Thymus (tissue), 14 donors: Measurements from ENCODE around the gene RNF26. TPM values are rescaled to one million over a fixed set of nuclear protein-coding genes. Genes with fewer than 3 reads are reported as not detected.

Experiments
- DNase-seq, 9 donors: peaks; one replicate each; pipeline ENCODE4 v3.0.0-alpha.2; 2013; ENCODE audit warnings: low spot score in 9 of 9, low read depth in 6 of 9, missing footprints in 1 of 9
- H3K27ac ChIP-seq, 2 donors: one replicate each; pipeline ENCODE4 v1.5.1; 2013; ENCODE audit warnings: control low read depth in 1 of 2, low read depth in 1 of 2, low read length in 1 of 2, mild to moderate bottlenecking in 1 of 2, moderate library complexity in 1 of 2
- H3K27me3 ChIP-seq, 2 donors: one replicate each; pipeline ENCODE4 v1.5.1; 2013; ENCODE audit warnings: low read length in 1 of 2; ENCODE audit not compliant: control insufficient read depth in 2 of 2, insufficient read depth in 1 of 2
- H3K36me3 ChIP-seq, 2 donors: one replicate each; pipeline ENCODE4 v1.5.1; 2013; ENCODE audit warnings: low read length in 1 of 2, mild to moderate bottlenecking in 1 of 2, moderate library complexity in 1 of 2; ENCODE audit not compliant: control insufficient read depth in 2 of 2, insufficient read depth in 2 of 2
- H3K4me1 ChIP-seq, 2 donors: one replicate each; pipeline ENCODE4 v1.5.1; 2013; ENCODE audit warnings: low read length in 2 of 2; ENCODE audit not compliant: control insufficient read depth in 2 of 2, insufficient read depth in 2 of 2
- H3K4me3 ChIP-seq, 2 donors: one replicate each; pipeline ENCODE4 v1.5.1; 2013; ENCODE audit warnings: low read length in 2 of 2, control low read depth in 1 of 2, mild to moderate bottlenecking in 1 of 2
- H3K9me3 ChIP-seq, 2 donors: one replicate each; pipeline ENCODE4 v1.5.1; 2013; ENCODE audit warnings: low read length in 1 of 2, mild to moderate bottlenecking in 1 of 2; ENCODE audit not compliant: control insufficient read depth in 2 of 2, insufficient read depth in 1 of 2
- WGBS: extraction: QIAGEN DNeasy Blood & Tissue Kit; methylation state at CpG from one replicate; pipeline ENCODE4 v1.1.7; 2013; 5-methylcytosine and 5-hydroxymethylcytosine counted together
- long read RNA-seq, 10 donors: transcript quantifications; one replicate each; lab custom pipeline, GENCODE V29; 2026
- polyA plus RNA-seq: library from polyadenylated mRNA; stranded (reverse); fragments of 200-250 nt; gene quantifications from one replicate; pipeline ENCODE4 v1.2.3, GENCODE V29; 2013
- total RNA-seq: library from RNA; stranded (reverse); fragments of 120-200 nt; gene quantifications from one replicate; pipeline ENCODE4 v1.2.4, GENCODE V29; 2013
- donor health status: healthy.

The RNF26 gene
- 2.7 TPM for total RNA-seq
- 9.0 TPM for polyA plus RNA-seq
- long read RNA-seq, donor 1, result 0 reads
- long read RNA-seq, donor 2, result 0 reads
- long read RNA-seq, donor 3, transcript RNF26-201 (1 exons, 2,787 nt), result major isoform, 33 of 33 reads
- long read RNA-seq, donor 3, partial matches to known transcripts, result 0 of 33 reads
- long read RNA-seq, donor 3, other reads (novel, unspliced or antisense), result 0 of 33 reads
- long read RNA-seq, donor 4, transcript RNF26-201 (1 exons, 2,787 nt), result major isoform, 18 of 18 reads
- long read RNA-seq, donor 4, partial matches to known transcripts, result 0 of 18 reads
- long read RNA-seq, donor 4, other reads (novel, unspliced or antisense), result 0 of 18 reads
- long read RNA-seq, donor 5, transcript RNF26-201 (1 exons, 2,787 nt), result major isoform, 27 of 27 reads
- long read RNA-seq, donor 5, partial matches to known transcripts, result 0 of 27 reads
- long read RNA-seq, donor 5, other reads (novel, unspliced or antisense), result 0 of 27 reads
- long read RNA-seq, donor 6, transcript RNF26-201 (1 exons, 2,787 nt), result major isoform, 17 of 17 reads
- long read RNA-seq, donor 6, partial matches to known transcripts, result 0 of 17 reads
- long read RNA-seq, donor 6, other reads (novel, unspliced or antisense), result 0 of 17 reads
- long read RNA-seq, donor 7, transcript RNF26-201 (1 exons, 2,787 nt), result major isoform, 26 of 26 reads
- long read RNA-seq, donor 7, partial matches to known transcripts, result 0 of 26 reads
- long read RNA-seq, donor 7, other reads (novel, unspliced or antisense), result 0 of 26 reads
- long read RNA-seq, donor 8, transcript RNF26-201 (1 exons, 2,787 nt), result major isoform, 11 of 11 reads
- long read RNA-seq, donor 8, partial matches to known transcripts, result 0 of 11 reads
- long read RNA-seq, donor 8, other reads (novel, unspliced or antisense), result 0 of 11 reads
- long read RNA-seq, donor 9, transcript RNF26-201 (1 exons, 2,787 nt), result major isoform, 16 of 16 reads
- long read RNA-seq, donor 9, partial matches to known transcripts, result 0 of 16 reads
- long read RNA-seq, donor 9, other reads (novel, unspliced or antisense), result 0 of 16 reads
- long read RNA-seq, donor 10, transcript RNF26-201 (1 exons, 2,787 nt), result major isoform, 17 of 17 reads
- long read RNA-seq, donor 10, partial matches to known transcripts, result 0 of 17 reads
- long read RNA-seq, donor 10, other reads (novel, unspliced or antisense), result 0 of 17 reads

GRCh38 chr11:119334174-119334930 is at the start of gene RNF26:
Gene RNF26, plus strand, starts transcription at chr11:119334527. Its CDS starts 596 bp downstream, at chr11:119335123.
- under 1% methylated on average over 54 of the region's 54 CpGs for WGBS
- peak within 1 kb of the TSS; percentile 81 to 83 for H3K27ac ChIP-seq
- peak within 1 kb of the TSS; percentile 82 to 95 for H3K4me3 ChIP-seq
- peaks cover 0 to 2% of the 10 kb centered on the region in 2 donors for H3K9me3 ChIP-seq
- DNase-seq, result peak; percentile 90 to 99 (median 96)
- H3K4me1 ChIP-seq, result peaks cover 16 to 26% of the 10 kb centered on the region in 2 donors
- peaks cover 6 to 9% of the 10 kb centered on the region in 2 donors for H3K36me3 ChIP-seq
- H3K27me3 ChIP-seq, result peaks cover 10 to 15% of the 10 kb centered on the region in 2 donors

GRCh38 chr11:119285431-119285830 is 48.9 kb upstream of the RNF26 start:
- Histone ChIP-seq H3K36me3 (peaks cover 37 to 54% of the 10 kb centered on the region in 2 donors), H3K4me3 (no peak overlapping the region), H3K9me3 (peaks cover 0 to 9% of the 10 kb centered on the region in 2 donors), H3K27me3 (no peaks in the 10 kb centered on the region), H3K4me1 (peaks cover 0 to 8% of the 10 kb centered on the region in 2 donors), H3K27ac (no peak overlapping the region)
- no peak for DNase-seq
- WGBS, result 97% methylated on average over 9 of the region's 9 CpGs

- H3K9me3 ChIP-seq, result peaks cover 7 to 20% of the 10 kb centered on the region in 2 donors
- DNase-seq, result no peak
- peaks cover 48 to 65% of the 10 kb centered on the region in 2 donors for H3K36me3 ChIP-seq
- no peaks in the 10 kb centered on the region for H3K27me3 ChIP-seq
- H3K4me1 ChIP-seq, result peaks cover 0 to 8% of the 10 kb centered on the region in 2 donors
- H3K27ac ChIP-seq, result no peak overlapping the region
- 95% methylated on average over 3 of the region's 3 CpGs for WGBS
- H3K4me3 ChIP-seq, result no peak overlapping the region
Observed at GRCh38 chr11:119288219-119288618, 46.1 kb upstream of the RNF26 start.

- WGBS, result 98% methylated on average over 10 of the region's 10 CpGs
- Histone ChIP-seq H3K36me3 (peaks cover 34 to 65% of the 10 kb centered on the region in 2 donors), H3K4me1 (no peaks in the 10 kb centered on the region), H3K27ac (no peak overlapping the region), H3K4me3 (no peak overlapping the region), H3K27me3 (no peaks in the 10 kb centered on the region), H3K9me3 (peaks cover 7 to 20% of the 10 kb centered on the region in 2 donors)
- no peak for DNase-seq
Observed at GRCh38 chr11:119290894-119291497, 43.3 kb upstream of the RNF26 start.

- Histone ChIP-seq H3K27ac (no peak overlapping the region), H3K27me3 (no peaks in the 10 kb centered on the region), H3K4me3 (no peak overlapping the region), H3K36me3 (peaks cover 40 to 66% of the 10 kb centered on the region in 2 donors), H3K9me3 (peaks cover 7 to 20% of the 10 kb centered on the region in 2 donors), H3K4me1 (peaks cover 0 to 2% of the 10 kb centered on the region in 2 donors)
- DNase-seq, result no peak
- 99% methylated on average over 3 of the region's 3 CpGs for WGBS
Observed at GRCh38 chr11:119293461-119293860, 40.9 kb upstream of the RNF26 start.

GRCh38 chr11:119295178-119295577 is 39.1 kb upstream of the RNF26 start:
- Histone ChIP-seq H3K27me3 (no peaks in the 10 kb centered on the region), H3K9me3 (peaks cover 7 to 14% of the 10 kb centered on the region in 2 donors), H3K4me1 (peaks cover 0 to 7% of the 10 kb centered on the region in 2 donors), H3K4me3 (no peak overlapping the region), H3K27ac (no peak overlapping the region), H3K36me3 (peaks cover 44 to 69% of the 10 kb centered on the region in 2 donors)
- 89% methylated on average over 3 of the region's 3 CpGs for WGBS
- no peak for DNase-seq

GRCh38 chr11:119297938-119298337 is 36.4 kb upstream of the RNF26 start:
- H3K9me3 ChIP-seq, result no peaks in the 10 kb centered on the region
- 95% methylated on average over 3 of the region's 3 CpGs for WGBS
- H3K4me1 ChIP-seq, result peaks cover 14 to 19% of the 10 kb centered on the region in 2 donors
- no peak for DNase-seq
- H3K36me3 ChIP-seq, result peaks cover 37 to 78% of the 10 kb centered on the region in 2 donors
- H3K27me3 ChIP-seq, result no peaks in the 10 kb centered on the region
- H3K4me3 ChIP-seq, result no peak overlapping the region
- H3K27ac ChIP-seq, result no peak overlapping the region

GRCh38 chr11:119298726-119299125 is 35.6 kb upstream of the RNF26 start:
- H3K4me1 ChIP-seq, result peaks cover 14 to 19% of the 10 kb centered on the region in 2 donors
- 89% methylated on average over 2 of the region's 2 CpGs for WGBS
- peaks cover 44 to 81% of the 10 kb centered on the region in 2 donors for H3K36me3 ChIP-seq
- no peaks in the 10 kb centered on the region for H3K27me3 ChIP-seq
- no peaks in the 10 kb centered on the region for H3K9me3 ChIP-seq
- peak in 1 of 9 donors; percentile 35 for DNase-seq
- H3K4me3 ChIP-seq, result no peak overlapping the region
- H3K27ac ChIP-seq, result no peak overlapping the region
